Upper lobe of left lung (tissue), 4 donors: ENCODE data around the gene C2.

ENCODE experiments used
- EP300 ChIP-seq, 4 donors: sonication (generic); formaldehyde crosslinking; IDR thresholded peaks; one replicate each; pipeline ENCODE4 v1.5.1; 2017; ENCODE audit warnings: antibody characterized with exemption in 4 of 4, control low read depth in 2 of 4
- POLR2A ChIP-seq, 4 donors: fragments of 450-650 bp; IDR thresholded peaks; one replicate each; pipeline ENCODE4 v1.5.1; 2016 to 2017; ENCODE audit warnings: antibody characterized with exemption in 4 of 4, mild to moderate bottlenecking in 2 of 4
- POLR2AphosphoS5 ChIP-seq, 2 donors: sonication (generic); formaldehyde crosslinking; IDR thresholded peaks; one replicate each; pipeline ENCODE4 v1.5.1; 2017; ENCODE audit warnings: antibody characterized with exemption in 2 of 2
- TF ChIP-seq, protein P1 (sequence below), 6 experiments: fragments of 450-650 bp in 4 of 6; fragments of 200-600 bp in 2 of 6; sonication (generic) in 2 of 6; IDR thresholded peaks; one replicate each; pipeline ENCODE4 v1.5.1; 2016 to 2019; ENCODE audit warnings: antibody characterized with exemption in 6 of 6

DNA sequence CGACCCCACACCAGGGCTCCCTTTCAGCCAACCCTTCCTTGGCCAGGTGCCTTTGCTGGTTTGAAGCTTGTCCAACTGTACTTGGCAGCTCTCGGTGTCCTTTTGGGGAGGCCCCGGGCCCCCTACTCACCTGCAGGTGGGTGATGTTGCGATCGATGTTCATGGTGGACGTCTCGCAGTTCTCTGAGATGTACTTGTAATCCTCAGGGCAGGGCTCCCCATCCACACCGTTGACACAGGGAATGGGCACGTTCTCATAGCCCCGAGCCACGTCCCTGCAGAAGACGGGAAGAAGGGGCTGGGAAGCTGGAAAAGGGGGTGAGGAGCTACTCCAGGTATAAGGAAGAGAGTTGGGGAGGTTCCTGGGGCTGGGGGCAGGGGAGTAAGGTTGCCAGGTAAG is 43.8 kb upstream of the C2 start:
- TF ChIP-seq POLR2AphosphoS5 (IDR thresholded peaks at IDR 0.05) (no peak), POLR2A (IDR thresholded peaks at IDR 0.05) (no peak), EP300 (IDR thresholded peaks at IDR 0.05) (no peak)
- TF ChIP-seq, protein P1, sequence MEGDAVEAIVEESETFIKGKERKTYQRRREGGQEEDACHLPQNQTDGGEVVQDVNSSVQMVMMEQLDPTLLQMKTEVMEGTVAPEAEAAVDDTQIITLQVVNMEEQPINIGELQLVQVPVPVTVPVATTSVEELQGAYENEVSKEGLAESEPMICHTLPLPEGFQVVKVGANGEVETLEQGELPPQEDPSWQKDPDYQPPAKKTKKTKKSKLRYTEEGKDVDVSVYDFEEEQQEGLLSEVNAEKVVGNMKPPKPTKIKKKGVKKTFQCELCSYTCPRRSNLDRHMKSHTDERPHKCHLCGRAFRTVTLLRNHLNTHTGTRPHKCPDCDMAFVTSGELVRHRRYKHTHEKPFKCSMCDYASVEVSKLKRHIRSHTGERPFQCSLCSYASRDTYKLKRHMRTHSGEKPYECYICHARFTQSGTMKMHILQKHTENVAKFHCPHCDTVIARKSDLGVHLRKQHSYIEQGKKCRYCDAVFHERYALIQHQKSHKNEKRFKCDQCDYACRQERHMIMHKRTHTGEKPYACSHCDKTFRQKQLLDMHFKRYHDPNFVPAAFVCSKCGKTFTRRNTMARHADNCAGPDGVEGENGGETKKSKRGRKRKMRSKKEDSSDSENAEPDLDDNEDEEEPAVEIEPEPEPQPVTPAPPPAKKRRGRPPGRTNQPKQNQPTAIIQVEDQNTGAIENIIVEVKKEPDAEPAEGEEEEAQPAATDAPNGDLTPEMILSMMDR (IDR thresholded peaks at IDR 0.05), result no peak
